GM21576 (cell line): Measurements from ENCODE around the gene PGLYRP4.
"Not testable (repeated sequence)": the region's sequence is repeated elsewhere in the genome, so short reads cannot be mapped to it uniquely, and the experiment has no call there.

Experiments
- ATAC-seq: cut with Tn5 transposase; IDR thresholded peaks from one replicate; pipeline ENCODE4 v1.9.1; 2021; ENCODE audit warnings: mild to moderate bottlenecking, moderate library complexity; ENCODE audit not compliant: unreplicated experiment

PGLYRP4 gene

GRCh38 chr1:153341431-153341934 lies 7.2 kb downstream of the PGLYRP4 start:
- no peak for ATAC-seq

- ATAC-seq = no peak
These were observed 8.3 kb downstream of the PGLYRP4 start for GRCh38 chr1:153340356-153340755.

GRCh38 chr1:153339802-153340201 lies 8.8 kb downstream of the PGLYRP4 start:
- ATAC-seq = no peak

- no peak for ATAC-seq
These were observed 10.4 kb downstream of the PGLYRP4 start for GRCh38 chr1:153337980-153338853.

GRCh38 chr1:153336650-153337049 lies 12.0 kb downstream of the PGLYRP4 start:
- ATAC-seq = no peak

- no peak for ATAC-seq
These were observed 14.7 kb downstream of the PGLYRP4 start for GRCh38 chr1:153333902-153334301.

- ATAC-seq = no peak
These were observed 23.7 kb downstream of the PGLYRP4 start for GRCh38 chr1:153324912-153325311.

- ATAC-seq = no peak
These were observed 26.1 kb downstream of the PGLYRP4 start for GRCh38 chr1:153322568-153322967.

- not testable (repeated sequence) for ATAC-seq
These were observed 30.5 kb downstream of the PGLYRP4 start for GRCh38 chr1:153318145-153318544.

GRCh38 chr1:153316013-153316412 lies 32.6 kb downstream of the PGLYRP4 start:
- ATAC-seq = not testable (repeated sequence)

GRCh38 chr1:153314388-153314787 lies 34.3 kb downstream of the PGLYRP4 start:
- ATAC-seq = not testable (repeated sequence)

GRCh38 chr1:153313288-153313687 lies 35.4 kb downstream of the PGLYRP4 start:
- no peak for ATAC-seq

- ATAC-seq = no peak
These were observed 36.0 kb downstream of the PGLYRP4 start, which contains the start of gene PGLYRP3 for GRCh38 chr1:153312570-153313186. Gene PGLYRP3, minus strand, starts transcription at chr1:153312952. Its CDS starts 2,287 bp downstream, at chr1:153310665.

GRCh38 chr1:153310526-153310925 lies 38.1 kb downstream of the PGLYRP4 start:
- ATAC-seq = no peak

- no peak for ATAC-seq
These were observed 39.2 kb downstream of the PGLYRP4 start for GRCh38 chr1:153309441-153309840.

GRCh38 chr1:153308540-153308939 lies 40.1 kb downstream of the PGLYRP4 start:
- no peak for ATAC-seq

GRCh38 chr1:153307221-153307600 lies 41.4 kb downstream of the PGLYRP4 start:
- no peak for ATAC-seq

- ATAC-seq = no peak
These were observed 42.1 kb downstream of the PGLYRP4 start for GRCh38 chr1:153306303-153307220.

GRCh38 chr1:153305682-153306081 lies 43.0 kb downstream of the PGLYRP4 start:
- no peak for ATAC-seq

GRCh38 chr1:153302308-153302707 lies 46.3 kb downstream of the PGLYRP4 start:
- ATAC-seq = no peak

GRCh38 chr1:153293851-153294250 lies 54.8 kb downstream of the PGLYRP4 start:
- no peak for ATAC-seq
